Common myeloid progenitor, CD34-positive (primary cell): ENCODE data around the gene DHRSX.
"Not testable (repeated sequence)": the region's sequence is repeated elsewhere in the genome, so short reads cannot be mapped to it uniquely, and the experiment has no call there.

ENCODE experiments used
- CTCF ChIA-PET: fragments of 350-600 bp; sonication (Branson Sonifier 250); formaldehyde crosslinking; loops from one replicate; lab custom pipeline; 2021; ENCODE audit warnings: antibody characterized with exemption; lab: Charles Lee
- POLR2A ChIA-PET: fragments of 350-600 bp; sonication (Branson Sonifier 250); formaldehyde crosslinking; loops from one replicate; lab custom pipeline; 2021; ENCODE audit warnings: antibody characterized with exemption; lab: Charles Lee
- DNase-seq, 3 donors: peaks; one replicate each; pipeline versions ENCODE4 v3.0.0 to v3.0.0-alpha.2; 2013
- H3K27ac ChIP-seq, 2 experiments: 1 replicate in 1 of 2; 2 replicates in 1 of 2; pipeline ENCODE4 v1.7.0; 2013; ENCODE audit warnings: inconsistent platforms in 2 of 2, low read length in 2 of 2, mild to moderate bottlenecking in 2 of 2, low read depth in 1 of 2, moderate library complexity in 1 of 2; ENCODE audit not compliant: severe bottlenecking in 2 of 2, insufficient read depth in 1 of 2, poor library complexity in 1 of 2
- H3K27me3 ChIP-seq, 5 experiments: replicated peaks in 2 of 5; 1 replicate in 3 of 5; 2 replicates in 2 of 5; pipeline versions ENCODE4 v1.6.1 to v1.7.0; 2013; ENCODE audit warnings: low read length in 4 of 5, mild to moderate bottlenecking in 2 of 5, moderate library complexity in 2 of 5, inconsistent platforms in 1 of 5; ENCODE audit not compliant: insufficient read depth in 5 of 5, control insufficient read depth in 4 of 5
- H3K36me3 ChIP-seq, 4 experiments: 1 replicate in 2 of 4; 2 replicates in 2 of 4; pipeline versions ENCODE4 v1.6.1 to v1.7.0; 2013; ENCODE audit warnings: low read length in 3 of 4, control low read depth in 1 of 4, mild to moderate bottlenecking in 1 of 4; ENCODE audit not compliant: control insufficient read depth in 4 of 4, insufficient read depth in 4 of 4
- H3K4me1 ChIP-seq, 4 experiments: 1 replicate in 3 of 4; 2 replicates in 1 of 4; pipeline versions ENCODE4 v1.6.1 to v1.7.1; 2013; ENCODE audit warnings: low read length in 3 of 4, mild to moderate bottlenecking in 3 of 4, control low read depth in 1 of 4, inconsistent platforms in 1 of 4, moderate library complexity in 1 of 4; ENCODE audit not compliant: control insufficient read depth in 4 of 4, insufficient read depth in 4 of 4; ENCODE audit errors: control extremely low read depth in 1 of 4
- H3K4me3 ChIP-seq, 7 experiments: 1 replicate in 4 of 7; 2 replicates in 3 of 7; pipeline versions ENCODE4 v1.5.1 to v1.7.0; 2013; ENCODE audit warnings: mild to moderate bottlenecking in 7 of 7, low read length in 6 of 7, moderate library complexity in 6 of 7, inconsistent platforms in 2 of 7, low read depth in 2 of 7, control low read depth in 1 of 7; ENCODE audit not compliant: insufficient read depth in 4 of 7, control insufficient read depth in 1 of 7; ENCODE audit errors: extremely low read depth in 1 of 7
- H3K9me3 ChIP-seq, 5 experiments: 1 replicate in 4 of 5; 2 replicates in 1 of 5; pipeline versions ENCODE4 v1.6.1 to v1.7.1; 2013; ENCODE audit warnings: low read length in 4 of 5, mild to moderate bottlenecking in 2 of 5, inconsistent platforms in 1 of 5, low read depth in 1 of 5, moderate library complexity in 1 of 5; ENCODE audit not compliant: control insufficient read depth in 4 of 5, insufficient read depth in 2 of 5; ENCODE audit errors: control extremely low read depth in 1 of 5
- WGBS: methylation state at CpG from one replicate; pipeline ENCODE4 v1.1.5; 2013; ENCODE audit not compliant: insufficient coverage; 5-methylcytosine and 5-hydroxymethylcytosine counted together

The DHRSX gene

DNA sequence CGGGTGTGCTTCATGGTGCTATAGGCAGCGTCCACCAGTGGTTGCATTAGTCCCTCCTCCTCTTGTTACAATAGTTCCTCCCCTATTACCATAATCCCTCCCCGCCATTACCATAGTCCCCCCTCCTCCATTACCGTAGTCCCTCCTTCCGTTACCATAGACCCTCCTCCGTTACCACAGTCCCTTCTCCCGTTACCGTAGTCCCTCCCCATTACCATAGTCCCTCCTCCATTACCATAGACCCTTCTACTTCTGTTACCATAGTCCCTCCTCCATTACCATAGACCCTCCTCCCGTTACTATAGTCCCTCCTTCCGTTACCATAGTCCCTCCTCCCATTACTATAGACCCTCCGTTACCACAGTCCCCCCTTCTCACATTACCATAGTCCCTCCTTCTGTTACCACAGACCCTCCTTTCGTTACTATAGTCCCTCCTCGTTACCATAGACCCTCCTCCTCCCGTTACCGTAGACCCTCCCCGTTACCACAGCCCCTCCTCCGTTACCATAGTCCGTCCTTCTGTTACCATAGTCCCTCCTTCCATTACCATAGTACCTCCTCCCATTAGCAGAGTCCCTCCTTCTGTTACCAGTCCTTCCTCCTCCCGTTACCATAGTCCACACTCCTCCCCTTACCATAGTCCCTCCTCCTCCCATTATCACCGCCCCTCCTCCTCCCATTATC is 129.6 kb downstream of the DHRSX start:
- DNase-seq = no peak
- Histone ChIP-seq H3K9me3 (no peaks in the 10 kb centered on the region), H3K36me3 (peaks cover 0 to 6% (median 0%) of the 10 kb centered on the region in 4 experiments), H3K27ac (no peak overlapping the region), H3K4me3 (no peak overlapping the region), H3K4me1 (no peaks in the 10 kb centered on the region), H3K27me3 (no peaks in the 10 kb centered on the region)
- ChIA-PET POLR2A (no interaction called here), CTCF (no interaction called here)
- WGBS = 94% methylated on average over 18 of the region's 20 CpGs

DNA sequence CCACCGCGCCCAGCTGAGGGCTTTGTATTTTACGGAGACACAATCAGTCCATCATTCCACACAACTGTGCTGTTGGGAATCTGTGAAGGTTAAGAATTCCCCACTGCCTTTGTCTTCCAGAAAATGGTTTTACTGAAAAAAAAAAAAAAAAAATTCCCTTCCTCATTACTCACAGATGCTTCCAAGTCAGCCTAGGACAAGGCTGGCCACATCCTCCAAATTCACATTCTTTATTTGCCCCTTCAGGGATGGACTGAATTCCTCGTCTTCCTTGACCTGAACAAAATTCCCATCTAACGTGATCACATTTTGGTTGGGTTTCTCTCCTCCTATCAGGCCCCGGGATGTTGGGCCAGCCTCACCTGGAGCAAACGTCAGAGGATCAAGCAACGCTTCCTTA is 130.3 kb downstream of the DHRSX start:
- ChIA-PET CTCF (no interaction called here), POLR2A (no interaction called here)
- H3K4me1 ChIP-seq = no peaks in the 10 kb centered on the region
- H3K36me3 ChIP-seq = peaks cover 0 to 6% (median 0%) of the 10 kb centered on the region in 4 experiments
- H3K27ac ChIP-seq = no peak overlapping the region
- 95% methylated on average over 8 of the region's 8 CpGs for WGBS
- no peak overlapping the region for H3K4me3 ChIP-seq
- DNase-seq = no peak
- no peaks in the 10 kb centered on the region for H3K9me3 ChIP-seq
- no peaks in the 10 kb centered on the region for H3K27me3 ChIP-seq

DNA sequence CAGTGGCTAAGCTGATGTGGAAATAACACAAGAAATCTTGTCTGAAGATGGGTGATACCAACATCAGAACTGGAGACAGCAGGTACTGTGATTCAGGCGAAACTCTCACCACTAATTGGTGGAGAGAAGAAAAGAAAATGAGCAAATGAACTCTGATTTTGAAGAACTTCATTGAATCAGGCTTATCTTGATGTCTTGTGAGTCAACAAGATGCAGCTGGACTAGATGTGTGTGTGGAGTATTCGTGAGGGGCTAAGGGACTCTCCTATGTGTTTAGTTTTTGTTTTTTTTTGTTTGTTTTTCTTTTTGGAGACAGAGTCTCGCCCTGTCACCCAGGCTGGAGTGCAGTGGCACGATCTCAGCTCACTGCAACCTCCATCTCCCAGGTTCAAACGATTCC is 131.6 kb downstream of the DHRSX start:
- Histone ChIP-seq H3K4me3 (no peak overlapping the region), H3K9me3 (peaks cover 0 to under 1% (median 0%) of the 10 kb centered on the region in 5 experiments), H3K4me1 (no peaks in the 10 kb centered on the region), H3K27me3 (no peaks in the 10 kb centered on the region), H3K27ac (no peak overlapping the region), H3K36me3 (peaks cover 0 to 6% (median 0%) of the 10 kb centered on the region in 4 experiments)
- no peak for DNase-seq
- WGBS = 90% methylated on average over 4 of the region's 5 CpGs
- ChIA-PET POLR2A (no interaction called here), CTCF (no interaction called here)

GRCh38 chrX:2360731-2361130 is 140.0 kb downstream of the DHRSX start:
- DNase-seq = no peak
- H3K9me3 ChIP-seq = peaks cover 0 to 6% (median 4%) of the 10 kb centered on the region in 5 experiments
- no peak overlapping the region for H3K27ac ChIP-seq
- H3K27me3 ChIP-seq = no peaks in the 10 kb centered on the region
- CTCF ChIA-PET = no interaction called here
- POLR2A ChIA-PET = no interaction called here
- no peaks in the 10 kb centered on the region for H3K4me1 ChIP-seq
- WGBS = no CpG with 5 or more reads among the region's 9 CpGs
- no peak overlapping the region for H3K4me3 ChIP-seq
- no peaks in the 10 kb centered on the region for H3K36me3 ChIP-seq

- CTCF ChIA-PET, H3K27ac ChIP-seq, H3K4me1 ChIP-seq, DNase-seq, POLR2A ChIA-PET, H3K27me3 ChIP-seq, H3K4me3 ChIP-seq, H3K36me3 ChIP-seq, H3K9me3 ChIP-seq: not testable (repeated sequence)
- 100% methylated on average over 2 of the region's 4 CpGs for WGBS
These were observed 141.3 kb downstream of the DHRSX start for GRCh38 chrX:2359522-2359921.

GRCh38 chrX:2351999-2352995 is 148.5 kb downstream of the DHRSX start:
- no peak for DNase-seq
- Histone ChIP-seq H3K4me1 (no peaks in the 10 kb centered on the region), H3K27ac (no peak overlapping the region), H3K9me3 (no peaks in the 10 kb centered on the region), H3K4me3 (no peak overlapping the region), H3K36me3 (peaks cover 0 to 6% (median 1%) of the 10 kb centered on the region in 4 experiments), H3K27me3 (no peaks in the 10 kb centered on the region)
- POLR2A ChIA-PET = no interaction called here
- CTCF ChIA-PET = no interaction called here
- 92% methylated on average over 18 of the region's 19 CpGs for WGBS

- ChIA-PET CTCF (no interaction called here), POLR2A (no interaction called here)
- Histone ChIP-seq H3K4me1 (no peaks in the 10 kb centered on the region), H3K4me3 (no peak overlapping the region), H3K27ac (no peak overlapping the region), H3K27me3 (no peaks in the 10 kb centered on the region), H3K36me3 (peaks cover 0 to 6% (median 1%) of the 10 kb centered on the region in 4 experiments), H3K9me3 (no peaks in the 10 kb centered on the region)
- no peak for DNase-seq
These were observed 149.5 kb downstream of the DHRSX start for GRCh38 chrX:2351321-2351720.
